Tibial nerve (tissue), 4 donors: ENCODE measurements around the gene NEURL3.

ENCODE experiments used
- EP300 ChIP-seq, 2 donors: sonication (generic); formaldehyde crosslinking; IDR thresholded peaks; one replicate each; pipeline ENCODE4 v1.6.1; 2017; ENCODE audit warnings: antibody characterized with exemption in 2 of 2, mild to moderate bottlenecking in 1 of 2
- TF ChIP-seq, protein P1 (sequence below), 5 experiments: fragments of 200-600 bp in 3 of 5; fragments of 450-650 bp in 2 of 5; sonication (generic) in 3 of 5; IDR thresholded peaks; one replicate each; pipeline ENCODE4 v1.5.1; 2016 to 2019; ENCODE audit warnings: antibody characterized with exemption in 5 of 5, mild to moderate bottlenecking in 3 of 5, moderate library complexity in 2 of 5

- TF ChIP-seq, protein P1, sequence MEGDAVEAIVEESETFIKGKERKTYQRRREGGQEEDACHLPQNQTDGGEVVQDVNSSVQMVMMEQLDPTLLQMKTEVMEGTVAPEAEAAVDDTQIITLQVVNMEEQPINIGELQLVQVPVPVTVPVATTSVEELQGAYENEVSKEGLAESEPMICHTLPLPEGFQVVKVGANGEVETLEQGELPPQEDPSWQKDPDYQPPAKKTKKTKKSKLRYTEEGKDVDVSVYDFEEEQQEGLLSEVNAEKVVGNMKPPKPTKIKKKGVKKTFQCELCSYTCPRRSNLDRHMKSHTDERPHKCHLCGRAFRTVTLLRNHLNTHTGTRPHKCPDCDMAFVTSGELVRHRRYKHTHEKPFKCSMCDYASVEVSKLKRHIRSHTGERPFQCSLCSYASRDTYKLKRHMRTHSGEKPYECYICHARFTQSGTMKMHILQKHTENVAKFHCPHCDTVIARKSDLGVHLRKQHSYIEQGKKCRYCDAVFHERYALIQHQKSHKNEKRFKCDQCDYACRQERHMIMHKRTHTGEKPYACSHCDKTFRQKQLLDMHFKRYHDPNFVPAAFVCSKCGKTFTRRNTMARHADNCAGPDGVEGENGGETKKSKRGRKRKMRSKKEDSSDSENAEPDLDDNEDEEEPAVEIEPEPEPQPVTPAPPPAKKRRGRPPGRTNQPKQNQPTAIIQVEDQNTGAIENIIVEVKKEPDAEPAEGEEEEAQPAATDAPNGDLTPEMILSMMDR (IDR thresholded peaks at IDR 0.05): no peak
- no peak for TF ChIP-seq EP300 (IDR thresholded peaks at IDR 0.05)
Measured at GRCh38 chr2:96549466-96549785, 44.3 kb upstream of the NEURL3 start.
